Omental fat pad (tissue), 4 donors: Measurements from ENCODE around the gene CFDP1. TPM values are rescaled to one million over a fixed set of nuclear protein-coding genes. Genes with fewer than 3 reads are reported as not detected.

ENCODE experiments used
- ATAC-seq: fragments of 150-250 bp; one replicate; pipeline ENCODE4 v1.9.1; 2016; ENCODE audit warnings: mild to moderate bottlenecking, moderate library complexity; ENCODE audit not compliant: low FRiP score
- DNase-seq: peaks from one replicate; pipeline ENCODE4 v3.0.0-alpha.2; 2019; ENCODE audit warnings: low spot score
- CTCF ChIP-seq, 3 donors: fragments of 450-650 bp; IDR thresholded peaks; one replicate each; pipeline ENCODE4 v1.5.1; 2016 to 2017; ENCODE audit warnings: antibody characterized with exemption in 3 of 3, mild to moderate bottlenecking in 3 of 3, moderate library complexity in 2 of 3
- total RNA-seq, 4 donors: library from RNA; depleted of rRNA; stranded (reverse); fragments of >200 nt; gene quantifications; one replicate each; pipeline ENCODE4 v1.1.0, GENCODE V29; 2016

Gene CFDP1
- total RNA-seq, 4 donors from 2014 or later, result 37.5 to 54.4 (median 49.2) TPM

- no peak for TF ChIP-seq CTCF (IDR thresholded peaks at IDR 0.05)
- ATAC-seq (no peak), DNase-seq (no peak)
Observed at GRCh38 chr16:75379911-75380847, 53.1 kb downstream of the CFDP1 start.

- DNase-seq (no peak), ATAC-seq (no peak)
- no peak for TF ChIP-seq CTCF (IDR thresholded peaks at IDR 0.05)
Observed at GRCh38 chr16:75379339-75379738, 54.0 kb downstream of the CFDP1 start.

- ATAC-seq (no peak), DNase-seq (no peak)
- no peak for TF ChIP-seq CTCF (IDR thresholded peaks at IDR 0.05)
Observed at GRCh38 chr16:75378616-75379015, 54.7 kb downstream of the CFDP1 start.

GRCh38 chr16:75377729-75378386 is 55.4 kb downstream of the CFDP1 start:
- no peak for DNase-seq
- no peak for TF ChIP-seq CTCF (IDR thresholded peaks at IDR 0.05)
- peak; percentile 74 for ATAC-seq

- ATAC-seq (peak; percentile 50), DNase-seq (no peak)
- no peak for TF ChIP-seq CTCF (IDR thresholded peaks at IDR 0.05)
Observed at GRCh38 chr16:75376475-75377161, 56.7 kb downstream of the CFDP1 start.

GRCh38 chr16:75374388-75374787 is 58.9 kb downstream of the CFDP1 start:
- no peak for TF ChIP-seq CTCF (IDR thresholded peaks at IDR 0.05)
- no peak for ATAC-seq

More at GRCh38 chr16:75374388-75374787, 58.9 kb downstream of the CFDP1 start:
- DNase-seq, result no peak
